Measurements from ENCODE around the gene KRT78.

The KRT78 gene

DNA sequence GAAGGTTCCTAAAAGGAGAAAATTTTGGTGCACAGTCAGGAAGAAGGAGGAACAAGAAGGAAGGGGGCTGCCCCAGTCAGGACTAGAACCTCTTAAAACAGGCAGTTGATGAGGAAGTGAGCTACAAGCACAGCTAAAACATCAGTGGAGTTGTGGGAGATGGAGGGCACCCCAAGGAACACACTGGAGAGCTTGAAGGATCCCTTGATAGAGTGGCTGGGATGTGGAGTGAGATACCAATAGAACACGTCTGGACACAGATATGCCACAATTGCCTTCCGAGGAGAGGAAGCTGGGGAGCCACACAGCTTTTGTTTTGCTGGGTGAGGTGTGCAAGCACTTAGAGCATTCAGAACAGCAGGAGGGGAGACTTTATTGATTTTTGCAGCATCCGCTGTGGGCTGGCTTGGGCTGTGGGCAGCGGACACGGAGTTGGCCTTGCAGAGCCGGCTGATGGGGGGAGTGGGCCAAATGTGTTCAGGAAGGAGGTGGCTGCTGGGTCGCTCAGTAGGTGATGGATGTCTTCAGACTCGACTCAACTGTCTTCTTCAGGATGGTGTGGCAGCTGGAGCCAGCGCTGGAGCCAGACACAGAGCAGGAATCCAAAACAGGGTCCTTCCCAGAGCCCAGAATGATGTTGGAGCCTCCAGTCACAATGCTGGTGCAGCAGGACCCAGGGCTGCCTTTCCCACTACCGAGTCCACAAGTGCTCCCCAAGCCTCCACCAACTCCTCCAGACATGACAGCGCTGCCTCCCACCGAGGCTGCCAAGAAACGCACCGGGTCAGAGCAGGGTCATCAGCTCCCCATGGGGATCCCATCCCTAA is 10.0 kb downstream of the KRT78 start:
- no peak for DNase-seq (ENCODE audit: low spot score)

DNA sequence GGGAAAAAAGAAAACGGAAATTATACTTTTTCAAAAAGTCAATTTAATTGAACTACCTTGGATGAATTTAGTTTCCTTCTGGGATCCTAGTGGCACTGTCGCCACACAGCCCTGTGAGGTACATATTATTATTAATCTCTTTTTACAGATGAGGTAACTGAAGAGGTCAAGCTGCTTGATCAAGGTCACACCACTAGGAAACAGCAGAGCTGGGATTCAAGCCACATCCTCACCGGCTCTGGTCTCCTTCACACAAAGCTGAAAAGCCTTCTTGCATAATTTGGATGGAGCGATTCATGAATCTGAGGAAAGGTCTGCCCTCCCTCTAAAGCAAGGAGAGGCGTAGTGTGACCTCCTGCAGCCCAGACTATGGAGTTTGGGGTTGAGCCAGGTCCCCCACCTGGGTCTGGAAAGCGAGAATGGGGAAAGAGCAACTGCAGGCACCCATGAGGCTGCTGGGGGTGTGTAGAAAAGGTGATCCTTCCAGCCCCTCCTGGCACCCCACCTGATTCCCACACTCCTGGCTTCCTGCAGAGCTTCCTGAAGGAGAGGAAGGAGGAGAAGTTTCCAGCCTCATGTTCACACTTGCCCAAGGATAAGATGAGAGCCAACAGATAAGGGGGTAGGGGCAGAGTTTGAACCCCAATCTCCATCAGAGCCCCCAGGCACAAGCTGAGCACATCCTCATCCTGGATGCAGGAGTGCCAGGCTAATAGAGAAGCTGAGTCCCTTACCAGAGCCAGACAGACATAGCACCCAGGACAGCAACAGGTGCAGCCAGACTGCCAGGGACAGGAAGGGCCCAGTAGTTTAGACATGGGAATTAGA is 10.8 kb downstream of the KRT78 start:
- DNase-seq (ENCODE audit: low spot score) = no peak

DNA sequence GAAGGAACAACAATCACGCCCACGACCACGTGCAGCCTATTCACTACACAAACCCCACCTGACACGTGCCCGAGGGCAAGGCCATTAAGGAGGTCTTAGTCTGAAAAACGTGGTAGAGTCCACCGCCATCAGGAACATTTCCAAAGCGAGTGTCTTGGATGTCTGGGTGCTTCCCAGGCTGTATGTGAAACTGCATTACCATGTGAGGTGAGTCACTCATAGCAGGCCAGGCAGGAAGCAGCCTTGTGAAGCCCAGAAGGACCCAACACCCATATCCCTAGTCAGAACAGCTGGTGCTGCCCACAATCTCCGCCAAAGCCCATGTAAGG is 11.4 kb downstream of the KRT78 start:
- DNase-seq (ENCODE audit: low spot score) = no peak

DNA sequence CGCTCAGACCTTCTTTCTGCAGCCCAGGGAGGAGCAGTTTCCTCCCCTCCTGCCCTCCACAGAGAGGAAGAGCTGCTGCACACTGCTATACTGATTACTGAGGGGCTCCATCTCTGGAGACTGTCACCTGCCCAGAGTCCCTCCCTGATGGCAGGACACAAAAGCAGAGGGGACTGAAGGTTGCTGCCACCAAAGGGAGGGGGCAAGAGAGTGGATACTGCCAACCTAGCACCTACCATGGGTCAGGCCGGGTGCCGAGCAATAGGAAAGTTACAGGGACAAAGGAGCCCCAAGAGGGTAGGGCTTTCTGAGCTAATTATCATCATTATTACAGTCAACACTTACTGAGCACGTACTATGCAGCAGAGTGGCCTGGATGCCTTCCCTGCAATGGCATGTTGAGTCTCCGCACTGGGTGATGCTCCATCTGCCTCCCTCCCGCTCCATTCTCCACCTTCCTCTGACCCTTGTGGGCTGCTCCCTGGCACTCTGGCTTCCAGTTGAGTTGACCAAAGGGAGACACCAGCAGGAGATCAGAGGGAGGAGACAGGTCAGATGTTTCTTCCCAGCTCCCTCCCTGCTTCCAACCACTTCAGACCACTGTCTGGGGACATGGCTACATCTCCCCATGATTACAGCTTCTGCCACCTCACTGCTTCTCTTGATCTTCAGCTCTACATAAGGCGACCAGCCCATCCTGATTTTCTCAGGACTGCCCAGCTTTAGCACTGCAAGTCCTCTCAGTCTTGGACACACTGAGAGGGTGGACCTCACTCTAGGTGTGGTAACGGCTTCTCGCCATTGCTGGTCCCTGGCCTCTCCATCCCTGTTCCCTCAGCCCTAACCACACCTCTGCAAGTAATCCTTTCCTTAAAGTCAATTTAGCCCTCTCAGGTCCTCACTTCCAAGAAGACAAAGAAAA is 12.0 kb downstream of the KRT78 start:
- no peak for DNase-seq (ENCODE audit: low spot score)

DNA sequence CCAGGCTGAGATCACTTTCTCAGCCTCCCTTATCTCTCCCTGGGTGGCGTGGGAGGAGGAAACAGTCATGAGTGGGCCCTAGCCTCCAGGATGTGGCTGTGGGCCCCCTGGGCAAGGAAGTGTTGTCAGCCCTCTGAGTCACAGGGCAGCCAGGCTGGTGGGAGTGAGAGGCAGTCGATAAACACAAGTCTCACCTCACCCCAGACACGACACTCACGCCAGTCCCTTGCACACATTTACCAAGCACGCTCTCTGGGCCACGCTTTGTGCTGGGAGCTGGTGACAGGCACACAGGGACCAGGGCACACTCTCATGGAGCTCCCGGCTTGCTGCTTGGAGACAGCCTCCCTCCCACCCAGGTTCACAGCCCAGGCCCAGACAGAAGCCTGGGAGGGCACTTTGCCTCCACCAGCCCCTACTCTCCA is 12.7 kb downstream of the KRT78 start:
- DNase-seq (ENCODE audit: low spot score) = no peak

DNA sequence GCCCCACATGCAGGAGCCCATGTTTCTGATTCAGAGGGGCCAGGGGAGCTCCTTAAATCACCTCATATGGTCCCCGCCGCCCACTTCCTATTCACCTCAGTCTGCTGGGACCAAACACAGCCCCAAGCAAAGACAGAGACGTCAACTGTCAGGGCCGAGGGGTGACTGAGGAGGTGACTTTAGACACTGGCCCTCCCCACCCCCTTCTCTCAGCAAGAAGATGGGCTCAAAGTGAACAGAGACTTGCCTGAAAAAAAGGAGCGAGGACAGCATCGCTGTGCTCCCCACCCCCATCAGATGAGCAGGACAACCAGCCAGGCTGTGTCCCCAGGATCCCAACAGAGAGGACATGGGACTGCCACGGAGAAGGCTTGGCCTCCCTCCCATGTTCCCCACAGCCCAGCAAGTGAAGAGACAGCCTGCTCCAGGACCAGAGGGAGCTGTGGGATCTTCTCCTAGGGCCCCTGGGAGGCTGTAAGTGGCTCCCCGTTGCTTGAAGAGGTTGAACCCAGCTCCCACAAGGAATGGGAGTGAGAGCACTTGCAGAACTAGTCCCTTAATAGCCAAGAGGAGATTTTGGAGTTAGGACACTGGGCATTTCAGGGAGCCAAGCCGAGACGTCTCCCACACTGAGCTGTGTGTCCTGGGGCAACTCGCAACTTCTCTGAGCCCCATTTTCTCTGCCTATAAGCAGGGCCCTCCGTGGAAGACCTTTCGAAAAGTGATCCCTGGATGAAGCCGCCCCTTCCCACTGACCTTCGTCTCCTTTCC is 13.3 kb downstream of the KRT78 start:
- DNase-seq (ENCODE audit: low spot score) = no peak

DNA sequence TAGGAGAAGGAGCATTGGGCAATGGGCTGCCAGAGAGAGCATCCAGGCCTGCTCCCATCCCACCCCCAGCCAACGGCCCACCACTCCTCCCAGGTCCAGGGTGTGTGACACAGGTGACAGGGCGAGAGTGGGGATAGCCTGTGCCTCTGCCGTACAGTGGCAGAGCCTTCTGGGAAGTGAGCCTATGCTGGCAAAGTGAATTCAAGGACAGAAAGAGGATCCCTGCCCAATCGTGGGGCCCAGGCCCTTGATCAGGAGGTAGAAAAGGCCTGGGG is 14.1 kb downstream of the KRT78 start:
- no peak for DNase-seq (ENCODE audit: low spot score)

DNA sequence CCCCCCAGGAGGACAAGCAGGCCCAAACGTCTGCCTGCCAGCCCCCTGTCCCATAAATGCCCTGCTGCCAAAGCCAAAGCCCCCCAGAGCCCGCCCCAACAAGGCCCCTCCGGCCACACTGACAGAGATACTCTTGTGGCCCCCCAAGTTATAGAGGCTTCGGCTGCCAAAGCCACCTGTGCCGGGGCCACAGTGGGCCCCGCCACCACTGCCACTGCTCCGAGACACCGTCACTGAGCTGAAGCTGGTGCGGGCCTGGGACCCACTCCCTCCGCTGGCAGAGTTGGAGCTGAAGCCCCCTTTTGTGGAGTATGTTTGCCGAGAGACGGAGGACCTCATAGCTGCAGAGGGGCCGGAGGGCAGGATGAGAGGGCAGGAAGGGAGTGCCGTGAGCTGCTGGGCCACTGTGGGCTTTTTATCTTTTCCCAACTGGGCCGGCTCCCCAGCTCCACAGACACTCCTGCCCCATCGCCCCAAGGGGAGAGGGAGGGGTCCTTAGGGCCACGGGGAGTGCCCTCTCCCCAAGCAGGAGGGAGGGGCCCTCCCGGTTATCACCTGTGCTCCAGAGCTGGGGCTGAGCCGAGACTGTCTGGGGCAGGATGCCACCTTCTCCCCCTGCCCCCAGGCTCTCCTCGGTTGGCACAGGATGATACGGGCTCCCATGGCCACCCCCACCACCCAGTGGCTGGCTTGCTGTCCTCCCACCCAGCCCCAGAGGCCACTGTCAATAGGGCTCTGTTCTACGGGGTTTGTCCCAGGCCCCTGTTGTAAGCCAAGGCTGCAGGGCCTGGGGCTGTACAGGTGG is 14.7 kb downstream of the KRT78 start, which contains the start of gene KRT79:
KRT79 (minus strand) TSS at position 390 of the 805 bp plus-strand sequence; CDS start at position 339, 51 bp downstream.
- no peak for DNase-seq (ENCODE audit: low spot score)

DNA sequence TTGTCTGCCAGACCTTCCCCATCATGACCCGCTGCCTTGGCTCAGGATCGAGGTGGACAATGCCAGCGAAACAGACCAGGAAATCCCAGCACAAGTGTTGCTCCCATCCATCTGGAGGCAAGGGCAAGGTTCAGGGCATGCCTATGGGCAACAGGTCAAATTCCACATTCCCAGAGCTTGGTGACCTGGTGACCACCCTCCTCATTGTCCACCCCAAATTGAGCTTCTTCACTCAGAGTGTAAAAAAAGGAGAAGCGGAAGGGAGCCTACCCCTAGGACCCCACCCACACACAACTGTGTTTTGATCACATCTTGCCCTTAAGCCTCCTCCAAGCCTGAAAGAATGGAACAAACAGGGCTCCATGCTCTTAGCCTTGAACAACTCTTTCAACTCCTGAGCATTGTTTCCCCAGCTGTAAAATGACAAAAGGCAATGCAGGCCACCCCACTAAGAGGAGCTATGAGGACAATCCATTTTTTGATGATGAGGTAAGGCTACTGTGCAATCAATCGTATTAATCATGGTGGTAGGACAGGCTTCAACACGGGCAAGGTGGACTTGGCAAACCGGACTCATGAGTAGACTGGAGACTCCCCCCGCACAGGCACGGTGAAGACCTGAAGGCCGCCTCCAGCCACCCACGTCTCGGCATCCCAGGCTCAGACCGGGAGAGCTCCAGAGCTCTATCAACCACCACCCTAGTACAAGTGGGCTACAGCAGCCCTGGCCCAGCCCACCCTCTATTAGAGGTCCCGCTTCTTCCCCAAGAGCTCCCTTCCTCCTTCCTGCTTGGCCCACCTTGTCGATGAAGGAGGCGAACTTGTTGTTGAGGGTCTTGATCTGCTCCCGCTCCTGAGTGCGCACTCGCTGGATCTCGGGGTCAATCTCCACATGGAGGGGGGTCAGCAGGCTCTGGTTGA is 15.5 kb downstream of the KRT78 start:
- DNase-seq (ENCODE audit: low spot score) = no peak

DNA sequence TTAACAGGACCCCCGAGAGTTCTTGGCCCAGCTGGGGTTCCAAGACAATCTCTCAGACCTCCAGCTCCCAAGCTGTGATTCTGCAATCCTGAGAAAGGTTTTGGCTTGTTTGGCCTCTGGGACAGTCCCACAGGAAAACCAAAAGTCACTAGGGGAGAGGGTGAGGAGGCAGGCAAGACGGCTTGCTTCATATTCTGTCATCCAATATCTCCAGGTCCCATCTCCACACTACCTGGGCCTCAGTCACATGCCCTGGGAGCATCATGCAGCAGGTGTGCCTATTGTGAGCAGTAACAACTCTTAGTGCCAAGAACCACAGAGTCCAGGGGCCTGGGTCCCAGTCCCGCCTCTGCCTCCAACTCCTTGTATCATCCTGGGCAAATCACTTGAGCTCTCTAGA is 16.3 kb downstream of the KRT78 start:
- DNase-seq (ENCODE audit: low spot score) = no peak

DNA sequence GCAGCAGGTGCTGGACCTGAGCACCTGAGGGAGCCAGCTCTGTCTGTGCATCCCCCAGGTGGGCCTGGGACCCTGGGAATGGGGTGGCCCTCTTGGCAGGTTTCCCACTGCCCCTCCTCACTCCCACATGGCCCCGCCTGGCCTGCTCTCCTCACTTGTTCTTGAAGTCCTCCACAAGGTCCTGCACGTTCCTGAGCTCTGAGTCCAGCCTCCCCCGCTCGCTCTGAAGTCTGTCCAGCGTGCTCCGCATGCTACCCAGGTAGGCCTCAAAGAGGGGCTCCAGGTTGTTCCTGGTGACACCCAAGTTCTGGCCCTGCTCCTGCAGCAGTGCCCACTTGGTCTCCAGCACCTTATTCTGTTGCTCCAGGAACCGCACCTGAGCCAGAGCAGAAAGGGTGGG is 17.5 kb downstream of the KRT78 start:
- DNase-seq (ENCODE audit: low spot score) = no peak

DNA sequence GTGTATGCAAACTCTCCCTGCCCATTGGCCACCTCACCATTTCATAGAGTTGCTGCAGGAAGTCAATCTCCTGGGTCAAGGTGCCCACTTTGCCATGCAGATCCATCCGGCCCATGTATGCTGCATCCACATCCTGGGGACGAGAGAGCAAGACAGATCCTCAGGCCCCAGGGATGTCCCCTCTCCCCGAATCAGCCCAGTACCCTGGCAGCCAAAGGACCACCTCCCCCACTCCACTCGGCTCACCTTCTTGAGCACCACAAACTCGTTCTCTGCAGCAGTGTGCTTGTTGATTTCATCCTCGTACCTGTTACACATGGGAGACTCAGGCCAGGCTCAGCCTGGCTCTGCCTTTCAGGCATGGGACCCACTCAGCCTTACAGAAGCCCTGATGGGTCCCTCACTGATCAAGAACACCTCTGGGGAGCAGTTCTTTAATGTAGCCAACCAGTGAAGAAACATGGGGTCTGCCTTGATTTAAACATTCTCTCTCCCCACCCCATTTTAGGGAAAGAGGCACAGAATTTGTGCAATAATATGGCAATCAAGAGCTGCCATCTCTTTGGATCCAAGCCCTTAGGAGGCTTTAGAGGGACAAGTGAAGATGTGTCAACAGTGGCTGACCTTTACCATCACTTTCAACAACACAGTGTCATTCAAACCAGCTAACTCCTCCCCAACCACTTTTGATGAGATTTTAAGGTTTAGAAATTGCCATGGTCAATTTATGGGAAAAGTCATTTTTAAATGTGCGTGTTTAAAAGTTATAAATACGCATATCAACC is 18.6 kb downstream of the KRT78 start:
- no peak for DNase-seq (ENCODE audit: low spot score)

DNA sequence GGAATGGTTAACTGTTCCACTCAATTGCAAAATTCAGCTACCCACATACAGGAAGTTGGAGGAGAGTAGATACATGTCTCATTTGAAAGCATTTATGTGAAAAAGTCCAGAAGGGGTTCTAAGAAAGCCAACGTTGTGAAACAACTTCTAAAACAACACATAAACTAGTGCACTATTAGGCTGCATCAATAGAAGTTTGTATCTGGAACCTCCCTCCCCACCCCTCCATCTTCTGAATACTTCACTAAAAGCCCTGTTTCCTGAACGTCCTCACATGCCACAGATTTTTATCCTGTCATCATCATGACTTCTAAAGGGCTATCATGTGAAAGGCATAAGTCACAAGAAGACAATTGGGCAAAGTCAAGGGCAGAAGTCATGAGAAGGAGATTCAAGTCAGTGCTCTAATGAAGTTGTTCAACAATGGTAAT is 20.2 kb downstream of the KRT78 start:
- DNase-seq (ENCODE audit: low spot score) = no peak

DNA sequence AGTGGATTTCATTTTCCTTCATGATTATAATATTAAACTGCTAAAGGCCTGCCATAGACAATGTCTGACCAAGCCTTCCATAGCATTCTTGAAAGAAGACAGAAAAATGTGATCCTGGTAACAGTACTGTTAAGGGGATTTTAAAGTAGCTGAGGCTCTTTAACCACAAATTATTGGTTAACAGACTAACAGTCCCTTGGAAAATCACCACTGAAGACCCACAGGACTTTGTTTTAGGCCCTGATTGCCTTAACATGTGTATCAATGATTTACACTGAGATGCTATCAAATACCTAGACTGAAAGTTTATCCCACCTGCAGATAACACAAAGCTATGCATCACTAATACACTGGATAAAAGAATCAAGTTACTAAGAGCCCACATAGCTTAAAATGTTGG is 20.6 kb downstream of the KRT78 start:
- no peak for DNase-seq (ENCODE audit: low spot score)

DNA sequence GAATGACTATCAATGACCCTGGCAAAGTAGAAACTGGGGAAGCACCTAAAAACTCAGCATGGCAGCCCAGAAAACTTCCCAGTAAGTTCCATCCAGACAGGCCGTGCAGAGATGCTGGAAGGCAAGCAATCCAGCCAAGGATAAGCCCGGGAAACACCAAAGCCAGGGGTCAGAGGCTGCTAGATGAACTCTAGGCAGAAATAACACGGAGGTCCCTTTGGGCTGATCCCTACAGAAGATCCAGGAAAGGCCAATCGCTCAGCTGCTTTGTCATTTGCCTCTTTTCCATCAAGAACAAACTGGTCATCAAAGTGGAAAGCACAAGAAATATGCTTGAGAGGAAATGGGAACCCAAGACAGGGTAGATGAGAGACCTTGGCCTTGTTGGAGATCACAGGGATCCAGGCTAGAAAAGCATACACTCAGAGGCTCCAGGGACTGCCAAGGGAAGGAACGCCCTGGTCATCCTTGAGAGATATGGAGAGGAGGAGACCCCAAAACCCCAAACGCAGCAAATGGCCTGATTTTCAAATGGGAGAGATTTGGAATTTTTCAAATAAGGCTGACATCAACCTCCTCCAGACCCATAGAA is 21.2 kb downstream of the KRT78 start:
- no peak for DNase-seq (ENCODE audit: low spot score)

DNA sequence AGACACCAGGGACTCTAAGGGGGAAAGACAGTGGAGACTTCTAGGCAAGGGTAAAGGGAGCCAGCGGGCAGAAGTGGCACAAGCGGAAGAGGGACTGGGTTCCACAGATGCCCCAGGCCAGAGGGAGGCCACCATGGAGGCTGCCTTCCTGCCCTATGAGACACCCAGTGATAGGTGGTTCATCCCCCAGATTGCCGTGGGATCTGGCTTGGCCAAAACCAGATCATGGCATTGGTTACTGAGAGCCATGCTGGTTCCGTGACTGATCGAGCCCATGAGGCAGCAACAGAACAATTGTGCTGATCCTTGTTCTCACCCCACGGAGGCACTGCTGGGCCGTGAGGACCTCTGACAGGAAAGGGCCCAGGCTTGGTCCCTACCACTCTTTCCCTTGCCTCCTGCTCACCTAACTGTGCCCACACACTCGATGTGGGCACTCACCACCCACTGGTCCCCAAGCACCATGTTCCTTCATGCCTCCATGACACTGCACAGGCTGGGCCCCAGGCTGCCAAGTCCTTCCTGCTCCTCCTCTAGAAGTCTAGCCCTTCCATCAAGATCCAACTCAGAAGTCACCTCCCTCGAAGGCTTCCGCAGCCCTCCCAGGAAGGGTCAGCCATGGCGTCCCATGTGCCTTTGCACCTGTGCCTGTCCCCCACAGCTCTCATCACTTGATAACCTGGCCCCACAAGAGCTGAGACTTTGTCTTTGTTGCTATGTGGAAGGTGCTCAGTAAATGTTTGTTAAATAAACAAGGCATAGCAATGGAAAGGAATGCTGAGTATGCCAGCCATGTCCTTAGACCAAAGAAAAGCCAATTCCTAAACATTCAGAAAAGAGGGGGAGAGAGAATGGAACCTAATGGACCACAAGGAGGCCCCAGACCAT is 21.9 kb downstream of the KRT78 start:
- no peak for DNase-seq (ENCODE audit: low spot score)

DNA sequence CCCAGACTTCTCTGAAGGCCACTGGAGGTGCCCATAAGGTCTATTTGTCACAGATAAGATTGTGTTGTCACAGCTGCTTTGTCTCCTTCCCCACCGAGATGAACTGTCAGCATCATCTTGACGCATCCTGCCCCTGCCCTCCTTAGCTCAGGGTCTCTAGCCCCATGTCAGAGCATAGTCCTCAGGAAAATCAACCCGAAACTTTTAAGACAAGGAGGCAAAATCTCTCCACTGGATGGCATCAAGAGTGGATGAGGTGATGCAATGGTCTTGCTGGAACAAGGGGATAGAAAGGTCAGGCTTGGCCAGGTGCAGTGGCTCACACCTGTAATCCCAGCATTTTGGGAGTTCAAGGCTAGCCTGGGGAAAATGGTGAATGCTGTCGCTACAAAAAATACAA is 22.8 kb downstream of the KRT78 start:
- DNase-seq (ENCODE audit: low spot score) = no peak

Measured in HuH-7 (cell line).